NCI-H2196 treated with DMSO at 0.1 percent for 48 hours (cell line): Measurements from ENCODE around the gene ADAM22.
"Not testable (repeated sequence)": the region's sequence is repeated elsewhere in the genome, so short reads cannot be mapped to it uniquely, and the experiment has no call there.

ENCODE experiments used
- DNase-seq: peaks from one replicate; lab custom pipeline; 2025; ENCODE audit not compliant: unreplicated experiment; lab: John Stamatoyannopoulos, UW

The ADAM22 gene

DNA sequence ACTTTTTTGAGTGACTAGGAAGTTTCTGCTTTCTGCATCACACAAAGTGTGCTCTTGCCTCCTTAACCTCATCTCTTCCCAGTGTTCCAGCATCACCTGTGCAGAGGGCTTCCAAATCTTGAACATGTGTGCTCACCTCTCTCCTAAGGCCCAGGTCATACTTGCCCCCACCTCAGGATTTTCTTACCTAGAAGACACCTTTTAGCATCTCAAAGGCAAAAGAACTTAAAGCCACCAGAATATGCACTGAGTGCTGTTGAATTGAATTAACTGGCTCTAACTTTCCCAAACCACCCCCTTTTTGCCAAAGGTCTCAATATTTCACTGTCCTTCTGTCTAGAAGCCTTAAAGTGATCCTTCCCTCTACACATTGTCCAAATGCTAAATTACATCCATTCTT, 219.3 kb downstream of the ADAM22 start:
- DNase-seq = no peak

- no peak for DNase-seq
Observed at GRCh38 chr7:88155756-88156155, 221.7 kb downstream of the ADAM22 start.

GRCh38 chr7:88156356-88156755, 222.3 kb downstream of the ADAM22 start:
- DNase-seq = no peak

DNA sequence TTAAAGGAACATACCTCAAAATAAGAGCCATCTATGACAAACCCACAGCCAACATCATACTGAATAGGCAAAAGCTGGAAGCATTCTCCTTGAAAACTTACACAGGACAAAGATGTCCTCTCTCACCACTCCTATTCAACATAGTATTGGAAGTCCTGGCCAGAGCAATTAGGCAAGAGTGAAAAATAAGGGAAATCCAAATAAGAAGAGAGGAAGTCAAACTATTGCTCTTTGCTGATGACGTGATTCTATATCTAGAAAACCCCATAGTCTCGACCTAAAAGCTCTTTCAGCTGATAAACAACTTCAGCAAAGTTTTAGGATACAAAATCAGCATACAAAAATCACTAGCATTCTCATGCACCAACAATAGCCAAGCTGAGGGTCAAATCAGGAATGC, 225.7 kb downstream of the ADAM22 start:
- DNase-seq = not testable (repeated sequence)

- no peak for DNase-seq
Observed at GRCh38 chr7:88165697-88166096, 231.6 kb downstream of the ADAM22 start.

- no peak for DNase-seq
Observed at GRCh38 chr7:88167223-88167622, 233.2 kb downstream of the ADAM22 start.

DNA sequence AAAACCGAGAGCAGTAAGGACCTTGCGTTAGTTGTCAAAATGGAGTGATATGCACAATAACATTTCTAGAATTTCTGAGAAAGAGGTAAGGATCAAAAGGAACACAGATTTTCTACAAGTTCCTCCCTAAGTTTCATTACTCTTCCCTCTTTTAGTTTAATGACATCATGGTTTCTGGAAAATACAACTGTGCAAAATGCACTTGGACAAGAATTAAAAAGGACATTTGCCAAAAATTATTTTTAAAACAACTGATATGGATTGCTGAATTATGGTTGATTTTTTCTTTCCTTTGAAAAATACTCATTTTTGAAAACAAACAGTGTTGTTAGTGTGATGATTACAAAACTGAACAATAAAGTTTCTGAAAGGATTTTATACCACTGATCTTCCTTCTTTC, 233.7 kb downstream of the ADAM22 start:
- no peak for DNase-seq

- no peak for DNase-seq
Observed at GRCh38 chr7:88169717-88170320, 235.8 kb downstream of the ADAM22 start.

DNA sequence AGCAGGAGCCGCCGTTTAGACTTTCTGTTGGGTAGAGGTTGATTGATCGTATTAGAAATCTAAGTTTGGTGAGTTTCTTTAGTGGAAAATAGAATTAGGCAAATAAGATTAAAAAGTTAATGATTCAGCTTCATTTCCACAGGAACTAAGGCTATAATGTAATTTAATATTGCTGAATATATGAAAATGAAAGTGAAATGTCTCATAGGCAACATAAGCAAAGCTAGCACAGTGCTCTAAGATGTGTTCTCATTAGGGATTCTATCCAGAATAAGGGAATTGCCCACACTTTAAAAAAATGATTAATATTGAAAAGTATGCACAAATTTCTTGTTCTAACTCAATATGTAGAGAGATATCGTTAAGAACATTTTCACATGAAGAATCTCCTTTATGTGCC, 238.8 kb downstream of the ADAM22 start:
- DNase-seq = no peak

DNA sequence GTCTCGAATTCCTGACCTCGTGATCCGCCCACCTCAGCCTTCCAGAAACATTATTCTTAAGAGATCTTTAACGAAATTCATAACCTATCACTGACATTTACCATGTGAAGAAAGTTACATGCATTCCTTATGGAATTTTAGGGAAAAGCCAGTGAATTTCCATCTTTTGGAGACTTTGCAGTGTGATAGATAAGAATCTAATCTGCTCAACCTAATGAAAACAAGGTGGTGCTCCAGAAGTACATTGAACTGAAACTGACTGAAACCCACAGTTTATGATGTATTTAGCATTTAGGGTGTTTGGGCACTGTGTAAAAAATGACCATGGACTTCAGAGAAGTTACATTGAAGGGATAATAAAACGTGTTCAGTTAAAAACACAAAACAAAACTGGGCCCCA, 242.1 kb downstream of the ADAM22 start:
- no peak for DNase-seq

- no peak for DNase-seq
Observed at GRCh38 chr7:88183051-88183450, 249.0 kb downstream of the ADAM22 start.

DNA sequence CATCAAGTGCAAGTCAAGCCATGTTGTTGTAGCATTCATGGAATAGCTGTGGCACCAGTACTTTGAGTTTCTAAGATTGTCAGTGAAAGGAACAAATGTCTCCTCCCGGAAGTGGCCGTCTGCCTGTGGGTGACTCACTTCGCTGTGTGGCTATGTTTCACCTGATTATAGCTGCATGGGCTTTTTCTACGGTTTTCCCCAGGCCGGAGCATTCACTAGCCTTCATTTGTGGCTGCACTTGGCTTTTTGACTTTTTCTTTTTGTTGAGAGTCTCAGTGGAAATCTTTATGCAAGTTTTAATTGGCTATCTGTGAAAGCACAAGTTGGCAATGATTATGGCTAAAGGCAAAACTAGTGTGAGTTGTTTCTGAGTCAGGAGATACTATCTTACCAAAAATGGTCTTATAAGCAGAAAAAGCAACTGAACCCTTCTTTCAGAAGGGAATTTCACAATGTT, 250.8 kb downstream of the ADAM22 start:
- no peak for DNase-seq

DNA sequence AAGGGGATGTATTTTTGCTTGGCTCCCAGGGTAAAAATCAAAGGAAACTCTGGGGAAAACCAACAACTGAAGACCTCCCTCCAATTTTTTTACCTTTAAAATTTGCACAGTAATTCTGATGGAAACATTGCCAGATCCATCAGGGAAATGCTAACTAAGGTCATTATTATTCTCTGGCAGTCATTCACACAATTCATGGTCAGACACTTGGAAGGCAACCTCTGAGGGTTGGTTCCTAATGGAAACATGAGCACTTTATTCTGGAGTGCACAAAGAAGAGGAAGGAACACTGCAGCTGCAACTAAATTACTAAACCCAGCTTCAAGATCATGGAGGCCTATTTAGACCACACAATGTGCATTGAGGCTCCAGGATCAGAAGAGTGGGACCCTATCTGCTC, 251.6 kb downstream of the ADAM22 start:
- no peak for DNase-seq

DNA sequence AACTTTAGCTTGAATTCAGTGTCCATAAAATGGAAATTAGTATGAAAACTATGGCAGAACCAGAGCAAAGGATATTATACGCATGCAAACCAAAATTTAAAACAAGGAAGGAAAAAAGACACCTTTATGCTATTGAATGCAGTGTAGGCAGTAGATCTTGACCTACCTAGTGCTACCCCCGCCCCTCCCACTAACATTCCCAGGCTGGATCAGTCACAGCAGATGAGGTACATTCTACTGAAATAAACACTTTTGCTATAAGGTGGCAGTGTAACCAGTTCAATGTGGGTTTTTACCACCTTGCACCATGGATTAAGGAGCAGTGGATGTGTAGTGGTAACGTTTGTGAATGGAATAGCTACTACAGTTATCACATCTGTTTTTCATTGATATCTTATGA, 257.9 kb downstream of the ADAM22 start:
- no peak for DNase-seq

DNA sequence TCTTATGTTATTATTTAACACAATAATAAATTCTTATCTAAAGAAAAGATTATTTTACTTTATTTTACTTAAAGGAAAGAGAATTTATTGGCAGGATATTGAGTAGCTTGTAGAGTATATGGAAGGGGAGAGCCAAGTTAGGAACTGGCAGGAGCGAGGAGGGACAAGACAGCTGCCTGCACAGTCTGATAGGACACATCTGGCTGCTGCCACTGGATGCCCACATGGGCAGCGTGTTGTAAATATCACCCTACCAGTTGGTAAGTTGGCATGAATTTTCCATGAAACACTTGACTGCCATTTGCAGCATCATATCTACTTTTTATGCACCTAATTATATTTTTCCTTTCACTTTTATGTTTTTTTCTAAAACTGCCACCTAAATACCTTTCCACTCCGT, 266.2 kb downstream of the ADAM22 start:
- DNase-seq = no peak

DNA sequence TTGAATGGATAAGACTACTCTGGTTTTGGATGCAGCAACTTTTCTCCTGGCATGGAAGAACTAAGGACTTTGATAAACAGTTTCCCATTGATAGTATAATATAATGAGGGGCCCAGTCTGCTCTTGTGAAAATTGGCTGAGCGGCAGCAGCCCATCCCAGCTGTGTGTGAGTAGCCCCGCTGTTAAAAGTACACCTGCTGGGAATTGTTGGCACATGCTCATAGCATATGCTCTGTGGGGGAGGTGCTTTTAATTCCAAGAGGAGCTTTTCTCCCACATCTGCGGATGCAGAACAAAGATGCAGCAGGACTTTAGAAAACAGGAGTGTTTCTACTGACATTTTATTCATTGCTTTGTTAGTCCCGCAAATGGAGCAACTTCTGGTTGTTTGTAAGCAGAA, 266.7 kb downstream of the ADAM22 start:
- no peak for DNase-seq

DNA sequence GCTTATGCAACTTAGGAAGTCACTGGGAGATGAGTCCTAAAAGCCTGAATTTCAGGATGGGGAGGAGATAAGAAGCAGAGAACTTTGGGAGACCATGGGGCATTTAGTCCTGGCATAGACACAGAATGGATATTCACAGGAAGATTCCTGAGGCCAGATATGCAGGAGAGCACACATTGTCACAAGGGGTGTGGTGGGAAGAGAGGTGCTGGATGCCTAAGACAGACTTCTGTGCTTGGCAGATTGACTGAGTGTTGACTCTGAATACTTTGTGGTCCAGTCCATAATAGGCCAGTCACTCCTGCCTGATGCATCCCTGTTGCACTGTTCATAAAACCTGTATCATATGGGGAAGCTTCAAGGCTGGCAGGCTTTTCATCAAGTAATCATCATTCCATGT, 267.3 kb downstream of the ADAM22 start:
- no peak for DNase-seq

GRCh38 chr7:88202278-88202677, 268.2 kb downstream of the ADAM22 start:
- DNase-seq = no peak

DNA sequence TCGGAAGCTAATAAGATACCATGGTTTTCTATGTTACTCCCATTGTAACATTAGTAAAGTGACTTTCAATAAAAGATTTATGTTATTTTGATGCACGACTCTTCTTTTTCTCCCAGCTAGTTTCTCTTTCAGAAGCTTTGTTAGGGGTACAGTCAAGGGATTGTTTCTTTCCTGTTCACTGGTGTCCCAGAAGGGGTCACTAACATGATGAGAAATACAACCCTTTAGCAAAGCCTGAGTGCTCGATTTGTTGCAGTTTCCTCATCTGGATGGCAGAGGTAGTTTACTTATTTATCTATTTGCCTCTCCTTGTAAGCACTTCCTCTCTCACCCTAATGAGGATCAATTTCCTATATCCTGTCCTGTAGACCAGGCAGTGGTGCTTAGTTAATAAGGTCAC, 268.7 kb downstream of the ADAM22 start:
- no peak for DNase-seq

DNA sequence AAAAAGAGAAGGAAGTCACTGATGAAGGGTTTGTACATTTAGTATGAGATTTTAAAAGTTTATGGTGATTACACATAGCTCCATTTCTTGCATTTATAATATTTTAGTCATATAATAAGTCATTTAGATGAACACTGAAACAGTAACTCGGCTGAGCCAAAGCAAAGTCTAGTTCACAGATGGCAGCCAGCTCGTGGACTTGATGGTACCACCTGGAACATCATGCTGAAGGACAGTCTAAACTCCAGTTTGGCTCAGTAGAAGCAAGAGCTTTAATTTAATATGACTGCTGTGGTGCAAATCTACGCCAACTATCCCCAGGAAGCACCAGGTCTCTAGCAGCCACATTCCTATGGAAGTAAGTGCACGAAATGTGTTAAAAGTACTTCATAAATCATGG, 269.4 kb downstream of the ADAM22 start:
- no peak for DNase-seq

GRCh38 chr7:88204525-88205110, 270.6 kb downstream of the ADAM22 start:
- no peak for DNase-seq

GRCh38 chr7:88205179-88205578, 271.1 kb downstream of the ADAM22 start:
- no peak for DNase-seq

GRCh38 chr7:88206254-88206653, 272.2 kb downstream of the ADAM22 start:
- DNase-seq = no peak
